DND-41 (cell line): ENCODE results near the gene MLC1.

Source experiments
- ATAC-seq: fragments of 200-7000 bp; cut with Tn5 transposase; 3 replicates; pipeline ENCODE4 v1.9.1; 2021; ENCODE audit warnings: low read depth; ENCODE audit not compliant: insufficient read depth
- DNase-seq: peaks from one replicate; pipeline ENCODE4 v3.0.0-alpha.2; 2020
- H2AFZ ChIP-seq: 2 replicates; pipeline ENCODE4 v1.6.0; 2012; ENCODE audit warnings: low read depth, low read length
- H3K27ac ChIP-seq: 2 replicates; pipeline ENCODE4 v1.5.1; 2012; ENCODE audit warnings: low read length, inconsistent platforms
- H3K27me3 ChIP-seq: fragments of 200-600 bp; sonication (generic); 2 replicates; pipeline ENCODE4 v1.6.0; 2012; ENCODE audit warnings: low read length, mild to moderate bottlenecking, inconsistent platforms; ENCODE audit not compliant: insufficient read depth, poor library complexity
- H3K36me3 ChIP-seq: 2 replicates; pipeline ENCODE4 v1.5.1; 2012; ENCODE audit warnings: low read length, inconsistent platforms; ENCODE audit not compliant: insufficient read depth
- H3K4me1 ChIP-seq: 2 replicates; pipeline ENCODE4 v1.5.1; 2012; ENCODE audit warnings: mild to moderate bottlenecking, low read length; ENCODE audit not compliant: insufficient read depth
- H3K4me2 ChIP-seq: 2 replicates; pipeline ENCODE4 v1.6.0; 2012; ENCODE audit warnings: mild to moderate bottlenecking, moderate library complexity, low read length, inconsistent platforms; ENCODE audit not compliant: insufficient read depth
- H3K4me3 ChIP-seq, 2 experiments: fragments of 200-600 bp in 1 of 2; shearing (Covaris generic) in 1 of 2; 2 replicates each; pipeline ENCODE4 v1.5.1; 2012 to 2016; ENCODE audit warnings: inconsistent platforms in 2 of 2, low read length in 2 of 2, mild to moderate bottlenecking in 2 of 2, low read depth in 1 of 2, moderate library complexity in 1 of 2
- H3K79me2 ChIP-seq: 2 replicates; pipeline ENCODE4 v1.6.0; 2012; ENCODE audit warnings: low read length, inconsistent platforms; ENCODE audit not compliant: insufficient read depth
- H3K9ac ChIP-seq: 2 replicates; pipeline ENCODE4 v1.6.0; 2012; ENCODE audit warnings: low read depth, mild to moderate bottlenecking, inconsistent platforms, low read length, moderate library complexity
- H3K9me3 ChIP-seq: 2 replicates; pipeline ENCODE4 v1.5.1; 2012; ENCODE audit warnings: low read length, moderate library complexity, mild to moderate bottlenecking, inconsistent platforms; ENCODE audit not compliant: insufficient read depth, severe bottlenecking
- H4K20me1 ChIP-seq: 2 replicates; pipeline ENCODE4 v1.6.0; 2012; ENCODE audit warnings: low read length; ENCODE audit not compliant: insufficient read depth
- EZH2 ChIP-seq: IDR thresholded peaks from 3 replicates; pipeline ENCODE4 v1.6.1; 2012; ENCODE audit warnings: borderline replicate concordance, low read depth, mild to moderate bottlenecking, moderate library complexity, low read length, inconsistent platforms; ENCODE audit not compliant: severe bottlenecking
- TF ChIP-seq, protein P1 (sequence below): IDR thresholded peaks from 2 replicates; pipeline ENCODE4 v1.5.1; 2012; ENCODE audit warnings: borderline replicate concordance, low read length, moderate library complexity, mild to moderate bottlenecking; ENCODE audit not compliant: poor library complexity, severe bottlenecking; ENCODE audit errors: extremely low read depth

The MLC1 gene

GRCh38 chr22:50016988-50017700, 68.1 kb downstream of the MLC1 start:
- Histone ChIP-seq H3K4me1 (no peaks in the 10 kb centered on the region), H3K4me3 (no peak overlapping the region), H3K4me2 (no peak overlapping the region), H3K27me3 (no peaks in the 10 kb centered on the region), H3K9me3 (peaks cover 5% of the 10 kb centered on the region), H3K79me2 (no peaks in the 10 kb centered on the region), H4K20me1 (no peaks in the 10 kb centered on the region), H3K36me3 (no peaks in the 10 kb centered on the region), H2AFZ (no peak overlapping the region), H3K27ac (no peak overlapping the region), H3K9ac (no peak overlapping the region)
- TF ChIP-seq, protein P1, sequence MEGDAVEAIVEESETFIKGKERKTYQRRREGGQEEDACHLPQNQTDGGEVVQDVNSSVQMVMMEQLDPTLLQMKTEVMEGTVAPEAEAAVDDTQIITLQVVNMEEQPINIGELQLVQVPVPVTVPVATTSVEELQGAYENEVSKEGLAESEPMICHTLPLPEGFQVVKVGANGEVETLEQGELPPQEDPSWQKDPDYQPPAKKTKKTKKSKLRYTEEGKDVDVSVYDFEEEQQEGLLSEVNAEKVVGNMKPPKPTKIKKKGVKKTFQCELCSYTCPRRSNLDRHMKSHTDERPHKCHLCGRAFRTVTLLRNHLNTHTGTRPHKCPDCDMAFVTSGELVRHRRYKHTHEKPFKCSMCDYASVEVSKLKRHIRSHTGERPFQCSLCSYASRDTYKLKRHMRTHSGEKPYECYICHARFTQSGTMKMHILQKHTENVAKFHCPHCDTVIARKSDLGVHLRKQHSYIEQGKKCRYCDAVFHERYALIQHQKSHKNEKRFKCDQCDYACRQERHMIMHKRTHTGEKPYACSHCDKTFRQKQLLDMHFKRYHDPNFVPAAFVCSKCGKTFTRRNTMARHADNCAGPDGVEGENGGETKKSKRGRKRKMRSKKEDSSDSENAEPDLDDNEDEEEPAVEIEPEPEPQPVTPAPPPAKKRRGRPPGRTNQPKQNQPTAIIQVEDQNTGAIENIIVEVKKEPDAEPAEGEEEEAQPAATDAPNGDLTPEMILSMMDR: no peak
- TF ChIP-seq EZH2: no peak
- ATAC-seq (no peak), DNase-seq (no peak)

- no peak overlapping the region for H3K4me3 ChIP-seq
- H3K27me3 ChIP-seq: no peaks in the 10 kb centered on the region
- H2AFZ ChIP-seq: no peak overlapping the region
- DNase-seq: no peak
- H3K9me3 ChIP-seq: peaks cover 5% of the 10 kb centered on the region
- H3K4me1 ChIP-seq: no peaks in the 10 kb centered on the region
- H4K20me1 ChIP-seq: no peaks in the 10 kb centered on the region
- ATAC-seq: no peak
- no peaks in the 10 kb centered on the region for H3K36me3 ChIP-seq
- TF ChIP-seq EZH2: no peak
- TF ChIP-seq, protein P1: no peak
- H3K27ac ChIP-seq: no peak overlapping the region
- no peaks in the 10 kb centered on the region for H3K79me2 ChIP-seq
- no peak overlapping the region for H3K9ac ChIP-seq
- H3K4me2 ChIP-seq: no peak overlapping the region
These were observed 68.8 kb downstream of the MLC1 start for GRCh38 chr22:50016308-50016987.

GRCh38 chr22:50015451-50016307, 69.5 kb downstream of the MLC1 start:
- Histone ChIP-seq H3K36me3 (no peaks in the 10 kb centered on the region), H3K79me2 (no peaks in the 10 kb centered on the region), H3K4me3 (no peak overlapping the region), H3K27ac (no peak overlapping the region), H3K4me1 (no peaks in the 10 kb centered on the region), H3K27me3 (no peaks in the 10 kb centered on the region), H3K9ac (no peak overlapping the region), H3K9me3 (peaks cover 5% of the 10 kb centered on the region), H2AFZ (no peak overlapping the region), H4K20me1 (no peaks in the 10 kb centered on the region), H3K4me2 (no peak overlapping the region)
- ATAC-seq (no peak), DNase-seq (no peak)
- TF ChIP-seq, protein P1: no peak
- TF ChIP-seq EZH2: no peak
